H54 (cell line): Measurements from ENCODE around the gene ATAD3B.
"Not testable (repeated sequence)": the region's sequence is repeated elsewhere in the genome, so short reads cannot be mapped to it uniquely, and the experiment has no call there.

Source experiments
- DNase-seq: peaks from one replicate; pipeline ENCODE4 v3.0.0; 2011; ENCODE audit warnings: low spot score, mixed read lengths; ENCODE audit not compliant: insufficient read length
- FAIRE-seq: peaks from 3 replicates; lab custom pipeline; 2011; peaks lifted over from hg19 to GRCh38; lab: Jason Lieb, UNC
- POLR2A ChIP-seq: IDR thresholded peaks from 2 replicates; pipeline ENCODE4 v1.6.1; 2011; ENCODE audit warnings: low read depth, mild to moderate bottlenecking, low read length

ATAD3B gene

DNA sequence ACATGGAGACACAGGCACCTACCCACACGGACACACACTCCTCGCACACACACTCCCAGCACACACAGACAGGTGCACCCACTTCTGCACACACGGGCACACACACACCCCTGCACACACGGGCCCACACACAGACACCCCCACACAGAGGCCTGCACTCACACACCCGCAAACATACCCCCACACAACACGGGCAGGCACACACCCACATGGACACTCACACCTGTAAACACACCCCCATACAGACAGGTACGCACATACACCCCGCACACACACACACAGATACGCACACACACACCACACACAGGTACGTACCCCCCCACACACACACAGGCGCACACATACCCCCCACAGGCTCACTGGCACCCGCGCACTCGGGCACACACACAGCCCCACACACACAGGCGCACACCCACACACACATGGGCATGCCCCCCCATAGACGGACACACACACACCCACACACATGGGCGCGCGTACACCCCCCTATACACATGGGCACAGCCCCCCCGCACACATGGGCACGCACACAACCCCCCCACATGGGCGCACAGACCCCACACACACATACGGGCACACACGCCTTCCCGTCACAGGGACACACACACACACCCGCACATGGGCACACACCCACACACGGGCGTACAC lies 46.5 kb downstream of the ATAD3B start:
- DNase-seq (no peak), FAIRE-seq (no peak)
- no peak for TF ChIP-seq POLR2A

DNA sequence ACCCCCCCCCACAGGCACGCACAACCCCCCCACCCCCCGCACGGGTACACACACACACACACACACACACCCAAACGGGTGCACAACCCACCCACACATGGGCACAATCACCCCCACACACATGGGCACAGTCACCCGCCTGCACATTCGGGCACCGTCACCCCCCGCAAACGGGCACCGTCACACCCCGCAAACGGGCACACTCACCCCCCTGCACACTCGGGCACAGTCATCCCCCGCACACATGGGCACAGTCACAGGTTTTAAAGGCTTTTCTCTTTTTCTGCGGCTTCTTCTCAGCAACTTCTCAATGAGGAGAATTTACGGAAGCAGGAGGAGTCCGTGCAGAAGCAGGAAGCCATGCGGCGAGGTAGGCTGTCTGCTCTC lies 47.0 kb downstream of the ATAD3B start:
- not testable (repeated sequence) for FAIRE-seq, DNase-seq

DNA sequence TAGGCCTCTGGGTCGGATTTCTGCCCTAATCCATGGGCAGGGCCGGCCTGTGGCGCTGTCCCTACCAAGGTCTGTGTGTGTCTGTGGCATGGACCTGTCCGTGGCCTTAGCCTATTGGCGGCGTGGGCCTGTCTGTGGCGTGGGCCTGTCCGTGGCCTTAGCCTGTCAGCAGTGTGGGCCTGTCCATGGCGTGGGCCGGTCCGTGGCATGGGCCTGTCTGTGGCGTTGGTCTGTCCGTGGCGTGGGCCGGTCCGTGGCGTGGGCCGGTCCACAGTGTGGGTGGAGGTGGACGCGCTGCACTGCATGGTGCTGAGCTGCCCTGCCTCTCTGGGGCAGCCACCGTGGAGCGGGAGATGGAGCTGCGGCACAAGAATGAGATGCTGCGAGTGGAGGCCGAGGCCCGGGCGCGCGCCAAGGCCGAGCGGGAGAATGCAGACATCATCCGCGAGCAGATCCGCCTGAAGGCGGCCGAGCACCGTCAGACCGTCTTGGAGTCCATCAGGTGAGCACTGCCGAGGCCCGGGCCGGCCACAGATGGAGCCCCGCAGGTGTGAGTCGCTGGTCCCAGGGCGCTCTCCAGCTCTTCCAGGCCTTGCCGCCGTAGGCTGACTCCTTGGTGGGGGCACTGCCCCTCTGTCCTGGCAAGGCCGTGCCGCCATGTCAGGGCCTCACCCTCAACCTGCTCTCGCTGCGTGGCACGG lies 48.4 kb downstream of the ATAD3B start:
- FAIRE-seq, DNase-seq: not testable (repeated sequence)

DNA sequence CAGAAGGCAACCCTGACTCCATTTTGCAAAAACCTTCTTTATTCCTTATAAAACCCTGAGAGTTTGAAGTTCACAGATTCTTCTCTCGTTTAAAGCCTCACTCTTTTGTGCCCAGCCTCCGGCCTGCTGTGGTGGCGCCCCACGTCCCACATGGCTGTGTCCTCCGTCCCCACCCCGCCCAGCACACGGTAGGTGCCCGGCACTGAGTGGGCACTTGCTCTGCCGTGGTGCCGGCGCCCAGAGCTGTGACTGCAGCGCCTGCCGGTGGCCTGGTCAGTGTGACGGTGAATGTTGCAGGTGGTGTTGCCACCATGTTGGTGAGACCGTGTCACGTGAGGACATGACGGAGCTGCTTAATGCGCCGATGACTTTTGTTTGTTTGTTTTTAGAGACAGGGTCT lies 49.8 kb downstream of the ATAD3B start:
- TF ChIP-seq POLR2A = no peak
- no peak for DNase-seq
- FAIRE-seq = no peak

DNA sequence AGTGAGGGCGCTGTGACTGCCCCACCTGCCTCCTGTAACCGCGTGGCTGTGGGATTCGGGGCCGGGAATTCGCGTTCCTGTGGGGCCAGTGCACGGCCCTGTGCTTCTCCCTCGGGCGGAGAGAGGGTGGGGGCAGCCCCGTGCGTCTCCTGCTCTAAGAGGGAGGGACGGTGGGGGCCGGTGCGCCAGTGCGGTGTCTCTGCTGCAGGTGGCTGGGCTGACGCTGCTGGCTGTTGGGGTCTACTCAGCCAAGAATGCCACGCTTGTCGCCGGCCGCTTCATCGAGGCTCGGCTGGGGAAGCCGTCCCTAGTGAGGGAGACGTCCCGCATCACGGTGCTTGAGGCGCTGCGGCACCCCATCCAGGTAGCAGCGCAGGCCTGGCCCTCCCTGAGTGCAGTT lies 51.0 kb downstream of the ATAD3B start:
- not testable (repeated sequence) for FAIRE-seq, DNase-seq

DNA sequence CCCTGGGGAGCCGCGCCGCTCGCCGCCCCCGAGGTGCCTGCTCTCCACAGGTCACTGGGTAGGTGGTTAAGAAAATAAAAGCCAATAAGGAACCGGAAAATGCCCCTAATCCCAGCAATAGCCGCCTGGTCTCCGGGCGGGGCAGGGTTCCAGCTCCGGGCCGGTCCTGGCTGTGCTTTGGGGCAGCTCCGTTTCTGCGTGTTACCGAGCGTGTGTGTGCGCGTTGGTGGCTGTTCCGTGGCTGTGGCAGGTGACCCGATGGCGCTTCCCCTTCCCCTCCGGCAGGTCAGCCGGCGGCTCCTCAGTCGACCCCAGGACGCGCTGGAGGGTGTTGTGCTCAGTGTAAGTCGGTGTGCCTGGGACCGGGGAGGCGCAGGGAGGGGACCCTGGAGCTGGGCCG lies 51.7 kb downstream of the ATAD3B start:
- not testable (repeated sequence) for DNase-seq, FAIRE-seq

DNA sequence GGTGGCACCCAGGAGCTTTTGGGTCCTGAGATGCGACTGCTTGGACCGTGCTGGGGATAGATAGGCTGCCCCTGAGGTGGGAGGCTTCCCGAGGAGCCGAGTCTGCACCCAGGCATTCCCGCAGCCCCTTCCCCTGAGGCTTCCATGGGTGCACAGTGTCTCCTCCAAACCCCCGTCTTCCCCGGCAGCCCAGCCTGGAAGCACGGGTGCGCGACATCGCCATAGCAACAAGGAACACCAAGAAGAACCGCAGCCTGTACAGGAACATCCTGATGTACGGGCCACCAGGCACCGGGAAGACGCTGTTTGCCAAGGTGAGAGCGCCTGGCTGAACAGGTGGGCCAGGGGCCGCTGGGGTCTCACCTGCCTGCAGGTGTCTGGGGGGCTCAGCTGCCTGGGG lies 52.1 kb downstream of the ATAD3B start:
- not testable (repeated sequence) for DNase-seq, FAIRE-seq

DNA sequence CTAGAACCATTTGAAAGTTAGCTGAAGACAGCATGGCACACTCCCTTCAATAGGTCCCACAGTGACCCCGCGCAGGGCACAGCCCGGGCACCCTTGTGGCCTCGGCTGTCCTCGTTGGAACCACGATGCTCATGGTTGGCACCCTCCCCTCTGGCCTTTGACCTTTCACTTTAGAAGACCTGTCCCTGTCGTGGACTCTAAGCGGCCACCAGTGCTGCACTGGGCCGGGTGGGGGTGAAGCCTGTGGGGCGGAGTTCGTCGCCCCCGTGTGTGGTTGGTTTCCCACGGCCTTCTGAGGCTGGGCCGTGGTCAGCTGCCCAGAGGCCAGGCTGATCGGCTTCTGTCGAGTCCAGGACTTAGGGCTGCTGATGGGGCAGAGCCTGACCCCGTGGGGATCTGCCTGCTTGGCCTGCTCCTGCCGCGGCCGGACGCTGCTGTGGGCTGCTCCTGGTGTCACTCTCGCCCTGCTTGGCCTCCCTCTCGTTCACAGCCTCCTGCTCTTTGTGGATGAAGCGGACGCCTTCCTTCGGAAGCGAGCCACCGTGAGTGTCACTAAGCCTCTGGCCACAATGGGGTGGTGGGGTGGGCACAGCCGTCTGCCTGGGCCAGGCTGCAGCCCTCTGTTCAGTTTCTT lies 53.3 kb downstream of the ATAD3B start:
- DNase-seq, FAIRE-seq: not testable (repeated sequence)

DNA sequence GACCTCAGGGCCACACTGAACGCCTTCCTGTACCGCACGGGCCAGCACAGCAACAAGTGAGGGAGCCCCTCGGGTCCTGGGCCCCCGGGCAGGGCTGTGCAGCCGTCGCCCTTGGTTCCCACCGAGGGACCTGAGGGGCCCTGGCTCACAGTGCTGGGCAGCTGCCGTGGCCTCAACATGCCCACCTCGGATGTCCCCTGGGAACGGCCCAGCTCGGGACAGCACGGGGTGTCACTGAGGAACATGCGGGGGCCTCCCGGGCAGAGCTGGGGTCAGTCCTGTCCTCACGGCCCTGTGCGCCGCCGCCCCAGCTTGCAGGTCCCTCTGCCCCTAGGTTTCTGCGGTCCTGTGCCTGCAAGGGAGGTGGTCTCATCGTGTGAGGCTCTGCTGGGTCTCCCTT lies 54.9 kb downstream of the ATAD3B start:
- not testable (repeated sequence) for DNase-seq, FAIRE-seq

DNA sequence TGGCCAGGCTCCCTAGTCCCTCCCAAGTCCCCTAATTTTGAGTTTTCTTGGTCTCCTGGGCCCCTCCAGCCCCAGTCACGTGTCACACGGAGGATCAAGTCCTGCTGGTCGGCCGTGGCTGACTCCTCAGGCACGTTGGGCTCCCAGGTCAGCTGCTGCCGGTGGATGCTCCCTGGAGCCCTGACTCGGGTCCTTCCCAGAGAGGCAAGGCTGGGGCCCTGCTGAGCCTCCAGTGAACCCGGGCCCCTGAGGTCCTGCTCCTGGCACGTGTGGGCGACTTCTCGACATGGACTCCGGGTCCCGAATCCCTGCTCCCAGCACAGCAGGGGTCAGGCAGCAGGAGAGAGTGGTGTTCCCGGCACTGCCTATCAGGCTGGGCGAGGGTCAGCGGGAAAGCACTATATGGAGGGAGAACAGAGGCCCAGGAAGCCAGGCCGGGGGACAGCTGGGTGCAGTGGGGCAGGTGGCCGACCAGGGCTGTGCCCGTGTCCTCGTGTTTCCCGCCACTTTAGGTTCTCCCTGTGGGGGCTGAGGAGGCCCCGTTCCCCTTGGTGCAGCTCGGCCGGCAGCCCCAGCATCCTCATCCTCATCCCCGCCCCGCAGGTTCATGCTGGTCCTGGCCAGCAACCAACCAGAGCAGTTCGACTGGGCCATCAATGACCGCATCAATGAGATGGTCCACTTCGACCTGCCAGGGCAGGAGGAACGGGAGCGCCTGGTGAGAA lies 55.7 kb downstream of the ATAD3B start:
- FAIRE-seq = no peak
- TF ChIP-seq POLR2A = no peak
- DNase-seq = no peak

DNA sequence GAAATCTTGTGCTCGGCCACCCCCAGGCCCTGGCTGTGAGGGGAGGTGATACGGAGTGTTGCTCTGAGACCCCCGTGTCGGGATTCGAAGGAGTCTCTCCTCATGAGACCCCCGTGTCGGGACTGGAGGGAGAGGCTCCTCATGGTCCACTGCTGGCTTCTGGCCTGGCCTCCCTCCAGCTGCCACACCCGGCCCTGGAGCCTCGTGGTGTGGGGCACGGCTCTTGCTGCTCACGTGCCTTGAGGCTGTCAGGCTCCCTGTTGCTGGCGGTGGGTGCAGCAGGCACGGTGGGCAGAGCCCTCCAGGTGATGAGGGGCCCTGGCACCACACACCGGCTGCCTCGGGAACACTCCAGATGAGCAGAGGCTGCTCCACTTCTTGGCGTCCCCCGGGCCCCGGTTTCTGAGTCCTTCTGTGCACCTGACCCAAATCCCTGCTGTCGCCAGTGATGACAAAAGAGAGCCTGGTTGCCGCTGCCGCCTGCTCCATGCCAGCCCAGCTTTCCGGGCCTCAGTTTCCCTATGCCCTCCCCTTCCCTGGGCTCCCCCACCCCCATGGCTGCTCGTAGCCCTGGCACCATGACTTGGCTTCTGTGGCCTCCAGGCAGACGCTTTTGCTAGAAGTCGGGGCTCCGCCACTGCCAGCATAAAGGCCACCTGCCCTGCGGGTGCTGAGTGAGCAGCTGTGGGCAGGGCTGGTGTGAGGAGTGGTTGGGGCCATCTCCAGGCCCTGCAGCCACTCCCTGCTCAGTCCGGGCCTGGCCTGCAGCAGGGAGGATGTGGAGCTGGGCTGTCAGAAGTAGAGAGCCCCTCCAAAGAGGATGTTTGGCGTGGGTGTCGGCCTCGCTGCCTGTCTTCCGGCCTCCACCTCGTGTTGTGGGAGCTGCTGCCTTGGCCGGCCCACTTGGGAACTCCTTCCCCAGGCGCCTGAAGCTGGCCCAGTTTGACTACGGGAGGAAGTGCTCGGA lies 57.0 kb downstream of the ATAD3B start:
- no peak for TF ChIP-seq POLR2A
- FAIRE-seq (no peak), DNase-seq (no peak)

DNA sequence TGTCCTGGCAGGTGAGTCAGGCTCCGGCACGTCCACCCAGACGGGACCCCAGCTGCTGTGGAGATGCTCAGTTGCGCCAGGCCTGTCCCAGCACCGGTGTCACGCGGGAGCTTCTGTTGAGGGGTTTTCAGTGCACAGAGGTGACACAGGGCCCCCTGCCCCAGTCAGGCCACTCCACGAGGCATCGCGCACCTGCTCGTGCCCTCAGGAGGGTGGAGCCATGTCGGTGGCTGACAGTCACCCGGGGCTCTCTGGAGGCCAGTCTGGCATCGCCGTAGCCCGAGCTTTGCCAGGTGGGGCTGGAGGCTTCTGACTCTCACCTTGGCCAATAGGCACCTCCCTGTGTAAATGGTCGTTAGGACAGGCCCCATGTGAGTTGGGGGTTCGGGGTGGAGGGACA lies 57.8 kb downstream of the ATAD3B start:
- no peak for TF ChIP-seq POLR2A
- FAIRE-seq = no peak
- DNase-seq = no peak

DNA sequence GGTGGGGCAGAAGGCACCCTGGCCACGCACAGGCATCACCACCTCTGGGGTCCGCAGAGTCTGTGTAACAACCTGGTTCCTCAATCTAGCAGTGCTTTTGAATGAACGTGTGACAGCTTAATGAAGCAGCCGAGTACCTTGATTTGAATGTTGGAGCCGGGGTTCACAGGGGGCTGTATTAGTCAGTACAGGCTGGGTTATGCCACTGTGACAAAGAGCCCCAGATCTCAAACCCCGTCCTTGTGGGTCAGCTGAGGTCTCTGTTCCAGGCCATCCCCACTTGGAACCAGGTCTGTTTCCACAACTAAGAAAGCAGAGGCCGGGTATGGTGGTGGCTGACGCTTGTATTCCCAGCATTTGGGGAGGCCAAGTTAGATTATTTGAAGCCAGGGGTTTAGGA lies 58.4 kb downstream of the ATAD3B start:
- FAIRE-seq (no peak), DNase-seq (no peak)
- TF ChIP-seq POLR2A = no peak
